ENCODE results near the gene PTPRN2.

PTPRN2 gene

GRCh38 chr7:157609516-157609915 lies 978.1 kb downstream of the PTPRN2 start:
- H3K4me1 Mint-ChIP-seq (ENCODE audit: low read depth), result peaks cover 12% of the 10 kb centered on the region
- no peaks in the 10 kb centered on the region for H3K9me3 Mint-ChIP-seq
- H3K4me3 Mint-ChIP-seq, result no peak overlapping the region

GRCh38 chr7:157607218-157607617 lies 980.4 kb downstream of the PTPRN2 start:
- no peaks in the 10 kb centered on the region for H3K27me3 Mint-ChIP-seq
- no peak overlapping the region for H3K27ac Mint-ChIP-seq
- H3K9me3 Mint-ChIP-seq, result no peaks in the 10 kb centered on the region
- H3K4me1 Mint-ChIP-seq (ENCODE audit: low read depth), result peaks cover 5% of the 10 kb centered on the region
- no peak overlapping the region for H3K4me3 Mint-ChIP-seq
- no peak for DNase-seq
- H3K36me3 Mint-ChIP-seq (ENCODE audit: low read depth), result no peaks in the 10 kb centered on the region

More at GRCh38 chr7:157609516-157609915, 978.1 kb downstream of the PTPRN2 start:
- no peak for DNase-seq
- Mint-ChIP-seq H3K36me3 (ENCODE audit: low read depth) (no peaks in the 10 kb centered on the region), H3K27ac (no peak overlapping the region), H3K27me3 (no peaks in the 10 kb centered on the region)

GRCh38 chr7:157606140-157606539 lies 981.5 kb downstream of the PTPRN2 start:
- no peaks in the 10 kb centered on the region for H3K4me1 Mint-ChIP-seq (ENCODE audit: low read depth)
- no peaks in the 10 kb centered on the region for H3K27me3 Mint-ChIP-seq
- DNase-seq, result no peak
- no peak overlapping the region for H3K27ac Mint-ChIP-seq
- no peak overlapping the region for H3K4me3 Mint-ChIP-seq
- H3K36me3 Mint-ChIP-seq (ENCODE audit: low read depth), result no peaks in the 10 kb centered on the region
- H3K9me3 Mint-ChIP-seq, result no peaks in the 10 kb centered on the region

GRCh38 chr7:157605638-157606037 lies 982.0 kb downstream of the PTPRN2 start:
- Mint-ChIP-seq H3K4me1 (ENCODE audit: low read depth) (no peaks in the 10 kb centered on the region), H3K27me3 (no peaks in the 10 kb centered on the region), H3K4me3 (no peak overlapping the region), H3K27ac (no peak overlapping the region), H3K36me3 (ENCODE audit: low read depth) (no peaks in the 10 kb centered on the region), H3K9me3 (no peaks in the 10 kb centered on the region)
- DNase-seq, result no peak

- no peak overlapping the region for H3K27ac Mint-ChIP-seq
- no peak for DNase-seq
- no peaks in the 10 kb centered on the region for H3K36me3 Mint-ChIP-seq (ENCODE audit: low read depth)
- H3K27me3 Mint-ChIP-seq, result no peaks in the 10 kb centered on the region
- no peaks in the 10 kb centered on the region for H3K4me1 Mint-ChIP-seq (ENCODE audit: low read depth)
- H3K9me3 Mint-ChIP-seq, result no peaks in the 10 kb centered on the region
- no peak overlapping the region for H3K4me3 Mint-ChIP-seq
Observed at GRCh38 chr7:157604661-157605381, 982.8 kb downstream of the PTPRN2 start.

- Mint-ChIP-seq H3K27ac (no peak overlapping the region), H3K27me3 (no peaks in the 10 kb centered on the region), H3K9me3 (no peaks in the 10 kb centered on the region), H3K4me3 (no peak overlapping the region), H3K4me1 (ENCODE audit: low read depth) (no peaks in the 10 kb centered on the region), H3K36me3 (ENCODE audit: low read depth) (no peaks in the 10 kb centered on the region)
- no peak for DNase-seq
Observed at GRCh38 chr7:157603716-157604115, 983.9 kb downstream of the PTPRN2 start.

- H3K4me3 Mint-ChIP-seq, result no peak overlapping the region
- H3K9me3 Mint-ChIP-seq, result no peaks in the 10 kb centered on the region
- H3K27me3 Mint-ChIP-seq, result no peaks in the 10 kb centered on the region
- H3K4me1 Mint-ChIP-seq (ENCODE audit: low read depth), result no peaks in the 10 kb centered on the region
- DNase-seq, result no peak
- H3K36me3 Mint-ChIP-seq (ENCODE audit: low read depth), result no peaks in the 10 kb centered on the region
- no peak overlapping the region for H3K27ac Mint-ChIP-seq
Observed at GRCh38 chr7:157603005-157603404, 984.6 kb downstream of the PTPRN2 start.

- no peaks in the 10 kb centered on the region for H3K9me3 Mint-ChIP-seq
- no peak for DNase-seq
- peaks cover under 1% of the 10 kb centered on the region for H3K4me1 Mint-ChIP-seq (ENCODE audit: low read depth)
- no peak overlapping the region for H3K27ac Mint-ChIP-seq
- H3K27me3 Mint-ChIP-seq, result no peaks in the 10 kb centered on the region
- H3K4me3 Mint-ChIP-seq, result no peak overlapping the region
- no peaks in the 10 kb centered on the region for H3K36me3 Mint-ChIP-seq (ENCODE audit: low read depth)
Observed at GRCh38 chr7:157602581-157602980, 985.0 kb downstream of the PTPRN2 start.

GRCh38 chr7:157602156-157602555 lies 985.5 kb downstream of the PTPRN2 start:
- no peaks in the 10 kb centered on the region for H3K27me3 Mint-ChIP-seq
- no peak overlapping the region for H3K27ac Mint-ChIP-seq

GRCh38 chr7:157601530-157601929 lies 986.1 kb downstream of the PTPRN2 start:
- DNase-seq, result no peak
- H3K4me3 Mint-ChIP-seq, result no peak overlapping the region
- no peak overlapping the region for H3K27ac Mint-ChIP-seq
- H3K27me3 Mint-ChIP-seq, result no peaks in the 10 kb centered on the region
- no peaks in the 10 kb centered on the region for H3K9me3 Mint-ChIP-seq
- peaks cover 4% of the 10 kb centered on the region for H3K4me1 Mint-ChIP-seq (ENCODE audit: low read depth)
- no peaks in the 10 kb centered on the region for H3K36me3 Mint-ChIP-seq (ENCODE audit: low read depth)

More at GRCh38 chr7:157602156-157602555, 985.5 kb downstream of the PTPRN2 start:
- no peak for DNase-seq
- H3K36me3 Mint-ChIP-seq (ENCODE audit: low read depth), result no peaks in the 10 kb centered on the region
- H3K4me3 Mint-ChIP-seq, result no peak overlapping the region
- H3K4me1 Mint-ChIP-seq (ENCODE audit: low read depth), result peaks cover 4% of the 10 kb centered on the region
- no peaks in the 10 kb centered on the region for H3K9me3 Mint-ChIP-seq

GRCh38 chr7:157599491-157599890 lies 988.1 kb downstream of the PTPRN2 start:
- no peak for DNase-seq
- peaks cover 4% of the 10 kb centered on the region for H3K4me1 Mint-ChIP-seq (ENCODE audit: low read depth)
- no peak overlapping the region for H3K4me3 Mint-ChIP-seq
- no peaks in the 10 kb centered on the region for H3K27me3 Mint-ChIP-seq
- H3K27ac Mint-ChIP-seq, result no peak overlapping the region
- no peaks in the 10 kb centered on the region for H3K9me3 Mint-ChIP-seq
- H3K36me3 Mint-ChIP-seq (ENCODE audit: low read depth), result no peaks in the 10 kb centered on the region

- H3K4me1 Mint-ChIP-seq (ENCODE audit: low read depth), result peaks cover 4% of the 10 kb centered on the region
- peaks cover 6% of the 10 kb centered on the region for H3K27me3 Mint-ChIP-seq
- no peak overlapping the region for H3K27ac Mint-ChIP-seq
Observed at GRCh38 chr7:157597562-157597961, 990.1 kb downstream of the PTPRN2 start.

GRCh38 chr7:157596881-157597280 lies 990.7 kb downstream of the PTPRN2 start:
- Mint-ChIP-seq H3K4me3 (no peak overlapping the region), H3K4me1 (ENCODE audit: low read depth) (peaks cover 4% of the 10 kb centered on the region), H3K27ac (no peak overlapping the region), H3K9me3 (no peaks in the 10 kb centered on the region), H3K36me3 (ENCODE audit: low read depth) (no peaks in the 10 kb centered on the region), H3K27me3 (peaks cover 13% of the 10 kb centered on the region)
- DNase-seq, result no peak

More at GRCh38 chr7:157597562-157597961, 990.1 kb downstream of the PTPRN2 start:
- H3K4me3 Mint-ChIP-seq, result no peak overlapping the region
- H3K9me3 Mint-ChIP-seq, result no peaks in the 10 kb centered on the region
- DNase-seq, result no peak
- no peaks in the 10 kb centered on the region for H3K36me3 Mint-ChIP-seq (ENCODE audit: low read depth)

GRCh38 chr7:157596471-157596870 lies 991.2 kb downstream of the PTPRN2 start:
- no peaks in the 10 kb centered on the region for H3K9me3 Mint-ChIP-seq
- H3K36me3 Mint-ChIP-seq (ENCODE audit: low read depth), result no peaks in the 10 kb centered on the region
- H3K4me3 Mint-ChIP-seq, result no peak overlapping the region
- peaks cover 4% of the 10 kb centered on the region for H3K4me1 Mint-ChIP-seq (ENCODE audit: low read depth)
- peaks cover 17% of the 10 kb centered on the region for H3K27me3 Mint-ChIP-seq
- H3K27ac Mint-ChIP-seq, result no peak overlapping the region
- DNase-seq, result no peak

GRCh38 chr7:157596026-157596425 lies 991.6 kb downstream of the PTPRN2 start:
- H3K9me3 Mint-ChIP-seq, result no peaks in the 10 kb centered on the region
- H3K27me3 Mint-ChIP-seq, result peaks cover 19% of the 10 kb centered on the region
- DNase-seq, result no peak
- H3K36me3 Mint-ChIP-seq (ENCODE audit: low read depth), result no peaks in the 10 kb centered on the region
- H3K4me3 Mint-ChIP-seq, result no peak overlapping the region
- H3K27ac Mint-ChIP-seq, result no peak overlapping the region
- peaks cover 4% of the 10 kb centered on the region for H3K4me1 Mint-ChIP-seq (ENCODE audit: low read depth)

All from activated T-cell treated with anti-CD3 and anti-CD28 coated beads, Interleukin-2, amount 50 U/mL, for 24 hours (primary cell).